HG03196 (cell line): Measurements from ENCODE around the gene PHKG2.

Experiments used
- ATAC-seq: cut with Tn5 transposase; IDR thresholded peaks from one replicate; pipeline ENCODE4 v1.9.1; 2021; ENCODE audit not compliant: unreplicated experiment

PHKG2 gene

DNA sequence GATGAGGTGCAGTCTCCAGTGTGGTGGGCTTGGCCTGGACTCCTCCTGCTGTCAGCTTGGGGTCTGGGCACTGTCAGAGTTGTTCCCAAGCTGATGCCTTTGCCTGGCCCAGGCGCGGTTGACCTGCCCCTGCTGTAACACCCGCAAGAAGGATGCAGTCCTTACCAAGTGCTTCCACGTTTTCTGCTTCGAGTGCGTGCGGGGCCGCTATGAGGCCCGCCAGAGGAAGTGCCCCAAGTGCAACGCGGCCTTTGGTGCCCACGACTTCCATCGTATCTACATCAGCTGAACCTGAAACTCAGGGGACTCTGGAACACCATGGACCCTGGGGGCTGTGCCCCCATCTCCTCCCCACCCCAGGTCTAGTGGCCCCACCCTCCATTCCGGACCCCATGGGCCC lies 25.6 kb downstream of the PHKG2 start:
- no peak for ATAC-seq

DNA sequence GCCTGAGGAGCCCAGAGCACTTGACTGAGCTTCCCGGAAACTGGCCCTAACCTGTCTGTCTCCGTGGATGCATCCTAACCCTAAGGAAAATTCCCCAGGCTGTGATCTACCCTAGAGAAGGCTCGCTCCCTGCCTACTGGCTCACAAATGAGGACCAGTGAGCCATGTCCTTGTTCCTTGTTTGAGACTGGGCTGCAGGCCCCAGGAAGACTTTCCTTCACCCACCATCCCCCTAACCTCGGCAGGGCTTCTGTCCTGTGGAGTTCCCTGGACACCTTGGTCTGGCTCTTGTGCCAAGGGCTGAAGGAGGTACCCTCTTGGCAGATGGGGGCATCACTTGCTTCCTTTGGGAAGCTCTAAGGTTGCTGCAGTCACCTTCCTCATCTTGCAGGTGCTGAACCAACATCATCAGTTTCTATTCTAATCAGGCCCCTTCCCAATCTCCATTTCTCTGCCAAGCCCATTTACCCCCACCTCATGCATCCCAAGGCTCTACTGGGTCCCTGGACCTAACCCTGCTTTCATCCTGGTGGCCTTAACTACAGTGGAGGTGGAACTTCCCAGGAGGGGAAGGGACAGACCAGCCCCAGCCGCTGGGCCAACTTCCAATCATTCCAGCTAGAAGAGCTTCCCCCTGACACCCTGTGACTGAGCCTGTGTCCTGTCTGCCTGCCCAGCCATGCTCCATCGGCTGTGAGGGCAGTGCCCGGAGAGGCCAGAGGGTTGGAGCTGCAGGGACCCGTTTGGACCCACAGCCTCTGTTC lies 26.3 kb downstream of the PHKG2 start:
- ATAC-seq, result no peak

DNA sequence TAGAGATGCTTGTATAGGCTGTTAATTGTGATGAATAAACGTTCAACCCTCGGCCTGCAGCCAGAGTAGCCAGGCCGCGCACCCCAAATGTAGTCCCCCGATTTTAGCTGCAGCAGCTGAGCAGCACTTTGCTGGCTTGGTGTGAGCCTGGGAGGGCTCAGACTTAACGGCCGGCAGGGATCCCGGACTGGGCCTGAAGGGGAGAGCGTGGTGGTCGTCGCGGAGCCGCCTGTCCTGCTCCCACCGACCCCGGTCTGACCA lies 26.8 kb downstream of the PHKG2 start:
- ATAC-seq, result no peak

DNA sequence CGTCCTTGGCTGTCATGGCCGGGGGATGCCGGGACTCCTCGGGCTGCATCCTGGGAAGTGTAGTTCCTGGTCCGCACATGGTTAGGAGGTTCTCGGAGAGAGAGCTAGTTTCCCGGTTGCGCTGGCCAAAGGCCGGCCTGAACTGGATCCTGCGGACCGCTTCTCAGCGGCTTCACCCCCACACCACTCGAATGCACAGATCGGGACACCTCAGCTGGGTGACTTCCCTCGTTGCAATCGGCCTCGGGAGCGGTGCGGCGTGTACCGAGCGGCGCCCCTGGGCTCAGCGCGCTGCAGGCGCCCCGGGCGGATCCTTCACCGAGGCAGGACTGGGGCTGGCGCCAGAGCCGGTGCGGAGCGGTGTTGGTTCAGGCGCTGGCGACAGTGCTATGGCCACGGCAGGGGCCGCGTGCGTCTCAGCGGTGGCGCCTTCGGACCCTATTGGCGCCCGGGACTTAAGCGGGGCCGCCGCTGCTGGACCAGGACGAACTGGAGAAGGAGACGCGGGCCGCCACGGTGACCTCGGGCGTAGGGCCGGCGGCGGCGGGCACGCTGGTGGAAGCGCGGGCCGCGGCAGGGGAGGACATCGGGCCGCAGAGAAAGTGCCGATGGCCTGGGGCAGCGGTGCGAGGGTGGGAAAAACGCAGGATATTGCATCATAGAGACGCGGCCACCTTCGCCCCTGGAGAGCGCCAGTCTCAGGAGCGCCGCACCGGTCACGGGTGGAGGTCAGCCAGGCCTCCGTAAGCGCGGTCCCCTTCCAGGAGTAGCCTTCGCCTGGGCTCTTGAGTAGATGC lies 27.4 kb downstream of the PHKG2 start:
- ATAC-seq, result peak; percentile 47

DNA sequence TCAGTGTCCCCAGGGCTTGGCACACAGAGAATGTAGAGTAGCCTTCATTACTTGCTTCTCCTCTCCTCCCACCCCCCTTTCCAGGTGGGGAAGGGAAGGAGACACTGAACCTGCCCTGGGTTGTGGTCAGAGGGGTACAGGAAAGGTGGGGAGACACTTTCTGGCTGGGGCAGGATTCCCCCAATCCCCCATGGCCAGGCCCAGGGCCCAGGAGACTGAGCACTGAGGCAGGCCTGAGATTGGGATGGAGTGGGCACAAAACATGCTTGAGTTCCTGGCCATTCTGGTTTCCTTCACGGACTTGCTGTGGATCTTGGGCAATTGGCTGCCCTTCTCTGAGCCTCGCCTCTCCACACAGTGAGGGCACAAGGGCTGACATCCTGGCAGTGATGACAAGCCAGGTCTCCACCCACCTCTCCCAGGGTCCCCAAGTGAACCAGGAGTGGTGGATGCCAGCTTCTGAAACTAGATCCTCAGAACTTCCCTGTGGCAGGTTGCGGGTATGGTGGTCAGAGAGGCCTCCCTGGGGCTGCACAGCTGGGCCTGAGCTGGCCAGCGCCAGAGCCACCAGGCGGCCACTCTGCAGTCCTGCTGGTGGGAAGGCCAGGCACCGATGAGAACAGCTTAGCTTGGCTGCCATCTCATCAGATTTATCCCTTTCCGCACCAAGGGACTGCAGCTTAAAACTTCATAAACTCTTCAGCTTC lies 29.5 kb downstream of the PHKG2 start:
- ATAC-seq, result no peak

DNA sequence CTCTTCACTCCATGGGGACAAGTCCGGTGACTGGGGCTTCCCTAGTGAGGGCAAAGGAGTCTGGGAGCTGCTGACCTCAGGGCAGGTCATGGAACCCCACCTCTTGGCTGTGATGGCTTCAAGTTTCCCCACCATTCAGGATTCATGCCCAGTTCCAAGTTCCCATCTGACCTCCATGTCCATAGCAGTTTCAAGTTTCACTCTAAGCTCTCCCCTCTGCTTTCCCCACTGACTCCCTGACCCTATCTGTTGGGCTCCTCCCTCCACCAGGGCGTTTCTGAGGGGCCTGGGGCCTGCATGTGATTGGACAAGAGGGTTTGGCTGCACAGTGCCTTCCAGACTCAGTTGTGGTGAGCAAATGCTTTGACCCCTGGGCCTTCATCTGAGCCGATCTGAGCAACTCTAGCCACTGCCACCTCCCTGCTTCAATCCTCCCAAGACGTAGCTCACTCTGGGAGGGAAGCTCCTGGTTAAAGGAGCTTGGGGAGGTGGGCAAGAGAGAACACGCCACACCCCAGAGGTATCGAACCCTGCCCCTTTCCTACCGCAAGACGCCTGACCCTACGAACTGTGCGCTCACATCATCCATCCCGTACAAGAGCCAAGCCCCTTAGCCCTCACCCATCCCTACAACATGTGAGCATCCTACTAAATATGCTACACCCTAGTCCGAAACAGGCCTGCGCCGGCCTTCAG lies 30.5 kb downstream of the PHKG2 start:
- no peak for ATAC-seq

DNA sequence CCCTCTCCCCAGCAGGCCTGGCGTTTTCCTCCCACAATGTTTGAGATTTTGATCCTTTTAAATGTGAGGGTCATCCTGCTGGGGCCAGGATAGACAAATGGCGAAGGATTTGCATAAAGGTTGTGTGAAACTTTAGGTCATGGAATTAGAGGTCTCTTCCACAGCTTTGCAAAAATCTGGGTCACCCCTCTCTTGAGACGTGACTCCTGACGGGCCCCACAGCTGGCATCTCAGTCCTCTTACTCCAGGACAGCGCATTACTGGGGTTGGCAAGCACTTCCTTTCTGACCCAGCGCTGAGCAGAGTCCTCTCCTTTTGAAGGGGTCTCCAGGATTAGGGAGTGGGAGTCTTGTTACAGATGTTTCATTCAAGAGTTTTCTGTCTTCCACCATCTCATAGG lies 31.4 kb downstream of the PHKG2 start:
- ATAC-seq, result no peak

DNA sequence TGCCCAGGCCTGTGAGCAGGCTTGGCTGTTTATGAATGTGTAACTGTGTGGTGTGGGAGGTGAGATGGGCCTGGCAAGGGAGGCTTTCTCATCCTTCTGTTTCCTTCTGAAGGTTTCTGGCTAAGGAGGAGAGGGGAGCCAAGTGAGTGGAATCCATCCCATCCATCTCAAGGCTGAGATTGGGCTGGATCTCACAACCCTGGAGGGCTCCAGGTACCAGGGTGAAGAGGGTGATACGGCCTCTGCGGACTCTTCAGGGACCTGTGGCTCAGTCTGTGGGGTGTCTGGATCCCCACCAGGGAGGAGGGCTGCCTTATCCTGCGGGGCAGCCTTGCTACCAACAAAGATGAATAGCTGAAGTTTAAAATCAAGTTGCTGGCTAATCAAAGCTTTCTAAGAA lies 31.8 kb downstream of the PHKG2 start:
- no peak for ATAC-seq

DNA sequence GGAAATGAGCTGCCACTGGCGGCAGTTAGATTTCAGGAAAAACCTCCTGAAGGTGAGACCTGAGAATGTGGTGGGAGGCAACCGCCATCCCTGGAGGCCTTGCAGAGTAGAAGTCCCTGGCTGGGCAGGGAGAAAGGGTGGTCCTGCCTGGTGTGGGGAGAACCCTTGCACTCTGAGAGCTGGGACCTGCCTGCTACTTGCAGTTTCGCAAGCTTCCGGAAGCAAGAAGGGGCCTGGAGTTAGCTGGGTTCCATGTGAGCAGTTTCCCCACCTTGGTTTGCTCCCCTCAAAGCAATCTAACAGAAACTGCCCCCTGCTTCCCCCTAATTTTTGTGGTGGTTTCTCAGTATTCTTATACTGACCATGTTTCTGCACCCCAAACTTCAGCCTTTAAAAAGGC lies 32.3 kb downstream of the PHKG2 start:
- no peak for ATAC-seq

DNA sequence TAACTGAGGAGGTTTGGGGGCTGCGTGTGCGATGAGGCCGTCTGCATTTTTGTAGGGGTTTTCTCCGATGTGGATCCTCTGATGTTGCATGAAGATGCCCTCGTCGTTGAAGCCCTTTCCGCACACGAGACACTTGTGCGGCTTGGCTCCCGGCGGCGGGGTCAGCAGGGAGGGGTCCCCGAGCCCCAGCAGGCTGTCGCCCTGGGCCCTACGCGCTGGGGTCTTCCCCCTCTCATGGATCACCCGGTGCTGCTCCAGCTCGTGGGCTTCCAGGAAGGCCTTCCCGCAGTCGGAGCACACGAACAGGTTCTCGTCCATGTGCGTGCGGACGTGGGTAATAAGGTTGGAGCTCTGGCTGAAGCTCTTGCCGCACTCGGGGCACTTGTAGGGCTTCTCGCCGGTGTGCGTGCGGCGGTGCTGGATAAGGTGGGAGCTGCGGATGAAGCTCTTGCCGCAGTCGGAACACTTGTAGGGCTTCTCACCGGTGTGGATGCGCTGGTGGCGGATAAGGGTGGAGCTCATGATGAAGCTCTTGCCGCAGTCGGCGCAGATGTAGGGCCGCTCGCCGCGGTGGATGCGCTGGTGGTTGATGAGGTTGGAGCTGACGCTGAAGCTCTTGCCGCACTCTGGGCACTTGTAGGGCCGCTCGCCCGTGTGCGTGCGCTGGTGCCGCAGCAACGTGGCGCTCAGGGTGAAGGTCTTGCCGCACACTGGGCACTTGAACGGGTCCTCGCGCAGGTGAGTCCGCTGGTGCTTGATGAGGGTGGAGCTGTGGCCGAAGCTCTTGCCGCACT lies 34.5 kb downstream of the PHKG2 start:
- ATAC-seq, result no peak

DNA sequence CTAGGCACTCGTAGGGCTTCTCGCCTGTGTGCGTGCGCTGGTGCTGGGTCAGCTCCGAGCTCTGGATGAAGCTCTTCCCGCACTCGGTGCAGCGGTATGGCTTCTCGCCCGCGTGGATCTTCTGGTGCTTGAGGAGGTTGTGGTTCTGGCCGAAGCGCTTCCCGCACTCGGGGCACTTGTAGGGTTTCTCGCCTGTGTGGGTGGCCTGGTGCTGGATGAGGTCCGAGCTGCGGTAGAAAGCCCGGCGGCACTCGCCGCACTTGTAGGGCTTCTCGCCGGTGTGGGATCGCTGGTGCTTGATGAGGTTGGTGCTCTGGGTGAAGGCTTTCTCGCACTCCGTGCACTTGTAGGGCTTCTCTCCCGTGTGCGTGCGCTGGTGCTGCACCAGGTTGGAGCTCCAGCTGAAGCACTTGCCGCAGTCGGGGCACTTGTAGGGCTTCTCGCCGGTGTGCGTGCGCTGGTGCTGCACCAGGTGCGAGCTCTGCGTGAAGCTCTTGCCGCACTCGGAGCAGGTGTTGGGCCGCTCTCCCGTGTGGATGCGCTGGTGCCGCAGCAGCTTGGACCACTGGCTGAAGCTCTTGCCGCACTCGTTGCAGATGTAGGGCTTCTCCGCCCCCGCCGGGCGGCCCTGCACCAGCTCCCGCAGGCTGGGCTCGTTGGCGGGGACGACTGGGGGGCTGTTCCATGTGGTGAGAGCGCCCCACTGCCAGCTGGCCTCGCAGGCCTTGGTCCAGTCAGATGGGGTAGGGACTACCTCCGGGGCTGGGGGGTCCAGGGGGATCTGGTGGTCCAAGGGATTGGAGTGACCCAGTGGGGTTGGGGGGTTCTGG lies 35.3 kb downstream of the PHKG2 start:
- ATAC-seq, result no peak

DNA sequence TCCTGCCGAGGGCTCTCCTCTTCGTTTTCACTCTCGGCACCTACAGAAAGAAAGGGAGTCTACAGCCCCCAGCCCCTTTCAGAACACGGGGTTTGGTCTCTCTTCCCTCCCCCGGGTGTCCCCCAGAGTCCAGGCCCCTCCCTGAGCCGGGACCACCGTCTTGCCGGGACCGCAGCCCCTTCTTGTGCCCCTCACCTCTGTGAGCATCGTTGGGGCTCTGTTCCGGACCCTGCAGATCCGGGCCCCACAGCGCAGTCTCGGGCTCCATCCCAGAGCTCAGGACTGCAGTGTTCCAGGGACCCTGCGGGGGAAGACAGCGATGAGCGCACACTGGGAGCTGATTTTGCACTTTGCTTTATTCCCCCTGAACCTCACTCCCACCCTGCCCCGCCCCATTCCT lies 36.0 kb downstream of the PHKG2 start:
- ATAC-seq, result no peak

DNA sequence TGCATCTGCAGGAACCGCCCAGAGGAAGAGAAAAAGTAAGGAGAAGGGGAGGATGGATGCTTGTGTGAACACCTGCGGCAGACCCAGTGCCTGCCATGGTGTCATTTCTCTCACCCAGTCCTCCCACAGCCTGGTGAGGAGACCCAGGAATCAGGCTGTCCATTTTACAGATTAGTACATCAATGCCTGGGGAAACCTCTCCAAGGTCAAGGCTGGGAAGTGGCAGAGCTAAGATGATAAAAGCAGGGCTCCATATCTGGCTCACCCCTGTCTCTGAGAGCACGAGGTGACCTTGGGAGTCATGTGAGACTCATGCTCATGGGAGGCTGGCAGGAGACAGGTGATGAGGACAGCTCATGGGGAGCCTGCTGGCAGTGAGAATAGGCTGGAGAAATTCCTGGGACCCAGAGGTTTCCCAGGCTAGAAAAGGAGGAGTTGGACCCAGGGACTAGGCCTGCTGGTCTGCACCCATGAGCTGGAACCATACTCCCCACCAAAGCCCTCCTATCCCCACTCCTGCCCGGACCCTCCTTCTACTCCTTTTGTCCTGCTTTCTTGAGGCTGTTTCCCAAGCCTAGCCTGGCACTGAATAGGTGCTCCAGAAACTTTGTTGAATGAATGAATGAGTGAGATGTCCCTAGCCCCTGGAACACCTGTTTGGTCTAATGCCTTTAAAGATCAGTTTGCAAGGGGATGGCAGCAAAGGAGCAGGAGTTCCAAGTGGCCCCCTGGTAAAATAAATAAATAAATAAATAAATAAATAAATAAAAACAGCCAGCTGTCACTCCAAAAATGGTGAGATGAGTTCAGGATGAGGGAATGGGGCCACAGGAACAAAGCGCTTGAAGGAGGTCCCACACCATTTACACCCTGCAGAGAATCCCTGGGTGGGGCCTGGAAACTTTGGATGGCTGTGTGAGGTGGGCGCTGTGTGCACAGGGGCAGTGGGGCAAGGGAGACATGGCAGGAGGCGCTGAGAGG lies 37.2 kb downstream of the PHKG2 start:
- no peak for ATAC-seq

DNA sequence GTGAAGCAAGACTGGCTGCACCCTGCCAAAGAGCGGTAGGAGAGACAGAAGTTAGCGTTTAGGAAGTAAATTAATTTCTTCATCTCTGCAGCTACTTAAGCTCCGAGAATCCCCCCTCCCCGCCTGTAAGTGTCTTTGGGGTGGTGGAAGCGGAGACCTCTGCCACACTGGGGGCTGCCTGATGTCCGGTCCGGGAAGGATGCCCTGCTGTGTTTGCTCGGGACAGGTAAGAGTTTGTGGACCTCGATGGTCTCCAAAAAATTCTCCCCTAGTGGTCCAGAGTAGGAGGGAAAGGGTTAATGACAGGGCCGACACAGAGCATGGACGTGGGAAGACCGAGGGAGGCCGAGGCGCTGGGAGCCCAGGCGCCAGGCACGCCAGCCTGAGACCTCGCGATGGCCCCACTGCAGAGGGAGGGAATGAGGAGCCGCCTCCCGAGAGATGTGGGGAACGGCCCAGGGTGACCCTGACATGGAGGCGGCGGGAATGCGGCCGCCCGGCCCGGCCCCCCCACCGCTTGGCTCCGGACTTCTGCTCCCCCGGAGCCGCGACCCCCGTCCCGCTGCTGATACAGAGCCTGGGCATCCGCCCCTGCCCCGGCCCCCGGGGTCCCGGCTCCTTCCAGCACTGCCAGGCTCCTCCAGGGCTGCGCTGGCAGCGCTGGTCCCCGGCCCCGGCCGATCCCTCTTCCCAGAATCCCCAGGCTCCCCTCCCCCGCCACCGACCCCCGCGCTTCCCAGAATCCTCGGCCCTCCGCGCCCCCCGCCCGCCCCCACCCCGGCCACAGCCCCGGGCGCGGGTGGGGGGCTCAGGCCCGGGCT lies 38.1 kb downstream of the PHKG2 start:
- no peak for ATAC-seq

DNA sequence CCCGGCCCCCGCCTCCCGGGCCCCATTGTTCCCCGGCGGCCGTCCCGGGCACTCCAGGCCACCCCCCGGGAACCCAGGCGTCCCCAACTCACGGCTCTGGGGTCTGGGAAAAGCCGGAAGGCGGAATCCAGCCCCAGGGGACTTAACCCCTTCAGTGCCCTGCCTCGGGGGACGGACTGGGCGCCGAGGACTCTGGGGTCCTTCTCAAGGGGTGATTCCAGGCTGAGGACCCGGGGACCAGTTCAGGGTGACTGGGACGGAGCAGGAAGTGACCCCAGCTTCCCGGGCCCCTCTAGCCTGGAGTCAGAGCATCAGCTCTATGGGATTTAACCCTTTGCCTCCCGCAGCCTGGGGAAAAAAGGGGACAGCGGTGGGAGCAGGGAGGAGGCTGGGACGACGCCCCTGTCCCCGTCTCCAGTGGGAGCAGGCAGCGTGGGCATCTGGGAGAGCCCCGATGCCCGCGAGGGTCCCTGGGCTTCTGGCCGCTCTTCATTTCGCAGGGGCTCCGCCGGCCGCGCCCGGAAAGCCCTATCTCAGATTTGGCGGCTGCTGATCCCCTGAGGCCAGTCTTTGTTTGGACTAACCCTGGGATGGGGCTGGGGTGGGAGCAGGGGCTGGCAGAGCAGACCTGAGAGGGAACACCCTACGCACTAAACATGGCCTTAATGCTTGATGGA lies 38.8 kb downstream of the PHKG2 start, which contains the start of gene ZNF629:
TSS of gene ZNF629 (minus strand) at position 270 of the 677 bp plus-strand sequence. CDS start 2,723 bp downstream, outside the sequence.
- no peak for ATAC-seq

DNA sequence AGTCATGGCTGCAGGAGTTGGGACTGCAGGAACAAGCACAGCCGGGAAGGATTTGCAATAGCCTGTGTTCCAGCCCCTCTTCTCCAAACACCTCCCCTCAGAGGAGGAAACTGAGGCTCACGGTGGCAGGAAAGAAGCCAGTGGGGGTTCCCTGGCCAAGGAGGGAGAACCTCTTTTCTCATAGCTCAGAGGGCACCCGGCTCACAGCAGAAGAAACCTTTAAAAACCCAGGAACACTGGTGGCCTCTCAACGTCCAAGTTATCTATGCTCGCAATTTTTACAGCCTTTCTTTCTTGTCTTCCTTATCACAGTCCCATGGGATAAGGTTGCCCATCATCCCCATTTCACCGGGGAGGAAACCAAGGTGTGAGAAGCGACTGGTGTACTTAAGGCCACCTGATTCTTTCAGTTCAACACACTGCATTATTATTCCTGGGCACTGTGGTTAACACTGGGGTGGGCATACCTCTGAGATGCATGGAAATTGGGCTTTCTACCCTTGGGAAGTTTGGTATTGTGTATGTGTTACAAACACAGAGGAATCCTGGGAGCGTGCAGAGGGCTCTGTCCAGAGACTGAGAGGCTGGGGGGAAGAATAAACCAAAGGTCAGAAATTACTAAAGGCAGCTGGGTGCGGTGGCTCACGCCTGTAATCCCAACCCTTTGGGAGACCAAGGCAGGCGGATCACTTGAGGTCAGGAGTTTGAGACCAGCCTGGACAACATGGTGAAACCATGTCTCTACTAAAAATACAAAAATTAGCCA lies 39.6 kb downstream of the PHKG2 start:
- ATAC-seq, result no peak
